Measurements from ENCODE around the gene DDX21. TPM values are rescaled to one million over a fixed set of nuclear protein-coding genes. Genes with fewer than 3 reads are reported as not detected.
"Not testable (repeated sequence)": the region's sequence is repeated elsewhere in the genome, so short reads cannot be mapped to it uniquely, and the experiment has no call there.

DDX21 gene
- total RNA-seq, 1 donor from 2014 or later: 39.9 TPM

DNA sequence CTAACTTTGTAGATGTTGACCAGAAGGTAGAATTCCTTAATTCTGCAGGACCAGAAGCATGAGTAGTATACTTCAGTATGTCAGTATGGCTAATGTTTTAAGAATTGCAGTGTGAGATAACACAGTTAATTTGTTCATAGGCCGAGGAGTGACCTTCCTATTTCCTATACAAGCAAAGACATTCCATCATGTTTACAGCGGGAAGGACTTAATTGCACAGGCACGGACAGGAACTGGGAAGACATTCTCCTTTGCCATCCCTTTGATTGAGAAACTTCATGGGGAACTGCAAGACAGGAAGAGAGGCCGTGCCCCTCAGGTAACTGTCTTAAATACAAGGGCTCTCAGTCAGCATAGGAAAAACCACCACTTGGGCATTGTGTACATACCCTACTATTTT, 7.2 kb downstream of the DDX21 start:
- H3K4me3 Mint-ChIP-seq (ENCODE audit: unreplicated experiment): no peak overlapping the region
- H3K4me1 Mint-ChIP-seq (ENCODE audit: low read depth, unreplicated experiment): no peaks in the 10 kb centered on the region
- no peaks in the 10 kb centered on the region for H3K36me3 Mint-ChIP-seq (ENCODE audit: unreplicated experiment)
- H3K9me3 Mint-ChIP-seq (ENCODE audit: unreplicated experiment): no peaks in the 10 kb centered on the region
- DNase-seq: no peak
- no peak overlapping the region for H3K27ac Mint-ChIP-seq (ENCODE audit: unreplicated experiment)
- no peak for TF ChIP-seq CTCF (IDR thresholded peaks at IDR 0.05; ENCODE audit: partially characterized antibody, unreplicated experiment)
- H3K27me3 Mint-ChIP-seq (ENCODE audit: unreplicated experiment): no peaks in the 10 kb centered on the region

DNA sequence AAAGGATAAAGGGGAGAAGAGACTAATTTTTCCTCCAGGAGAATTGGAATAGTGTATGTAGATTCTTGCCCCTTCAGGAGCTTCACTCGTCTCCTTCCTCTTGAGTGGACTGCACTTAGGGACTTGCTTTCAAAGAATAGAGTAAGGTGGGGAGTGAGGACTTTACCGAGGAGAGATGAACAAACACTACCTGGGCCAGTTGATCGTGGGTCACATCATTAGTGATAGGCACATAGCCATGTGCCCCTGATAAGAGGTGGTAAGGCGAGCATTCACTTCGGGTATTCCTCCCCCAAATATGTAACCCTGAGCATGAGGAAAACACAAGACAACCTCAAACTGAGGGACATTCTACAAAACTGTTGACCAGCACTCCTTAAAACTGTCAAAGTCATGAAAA, 18.0 kb downstream of the DDX21 start:
- no peak for DNase-seq
- Mint-ChIP-seq H3K27ac (ENCODE audit: unreplicated experiment) (no peak overlapping the region), H3K4me3 (ENCODE audit: unreplicated experiment) (no peak overlapping the region), H3K36me3 (ENCODE audit: unreplicated experiment) (no peaks in the 10 kb centered on the region), H3K9me3 (ENCODE audit: unreplicated experiment) (peaks cover 1% of the 10 kb centered on the region), H3K27me3 (ENCODE audit: unreplicated experiment) (no peaks in the 10 kb centered on the region), H3K4me1 (ENCODE audit: low read depth, unreplicated experiment) (no peaks in the 10 kb centered on the region)
- no peak for TF ChIP-seq CTCF (IDR thresholded peaks at IDR 0.05; ENCODE audit: partially characterized antibody, unreplicated experiment)

DNA sequence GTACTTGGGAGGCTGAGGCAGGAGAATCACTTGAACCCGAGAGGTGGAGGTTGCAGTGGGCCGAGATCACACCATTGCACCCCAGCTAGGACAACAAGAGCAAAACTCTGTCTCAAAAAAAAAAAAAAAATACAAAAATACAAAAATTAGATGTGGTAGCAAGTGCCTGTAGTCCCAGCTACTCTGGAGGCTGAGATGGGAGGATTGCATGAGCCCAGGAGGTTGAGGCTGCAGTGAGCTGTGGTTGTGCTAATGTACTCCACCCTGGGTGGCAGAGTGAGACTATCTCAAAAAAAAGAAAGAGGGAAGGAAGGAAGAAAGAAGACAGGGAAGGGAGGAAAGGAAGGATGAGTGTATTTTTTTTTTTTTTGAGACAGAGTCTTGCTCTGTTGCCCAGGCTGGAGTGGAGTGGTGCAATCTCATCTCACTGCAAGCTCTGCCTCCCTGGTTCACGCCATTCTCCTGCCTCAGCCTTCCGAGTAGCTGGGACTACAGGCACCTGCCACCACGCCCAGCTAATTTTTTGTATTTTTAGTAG, 20.0 kb downstream of the DDX21 start:
- H3K9me3 Mint-ChIP-seq (ENCODE audit: unreplicated experiment); H3K4me3 Mint-ChIP-seq (ENCODE audit: unreplicated experiment); H3K36me3 Mint-ChIP-seq (ENCODE audit: unreplicated experiment); H3K27ac Mint-ChIP-seq (ENCODE audit: unreplicated experiment); DNase-seq; H3K4me1 Mint-ChIP-seq (ENCODE audit: low read depth, unreplicated experiment); H3K27me3 Mint-ChIP-seq (ENCODE audit: unreplicated experiment): not testable (repeated sequence)

- not testable (repeated sequence) for H3K4me3 Mint-ChIP-seq (ENCODE audit: unreplicated experiment); H3K4me1 Mint-ChIP-seq (ENCODE audit: low read depth, unreplicated experiment); H3K27ac Mint-ChIP-seq (ENCODE audit: unreplicated experiment); H3K9me3 Mint-ChIP-seq (ENCODE audit: unreplicated experiment); H3K27me3 Mint-ChIP-seq (ENCODE audit: unreplicated experiment); H3K36me3 Mint-ChIP-seq (ENCODE audit: unreplicated experiment); DNase-seq
Measured at GRCh38 chr10:68979738-68980137, 23.8 kb downstream of the DDX21 start.

- no peaks in the 10 kb centered on the region for H3K9me3 Mint-ChIP-seq (ENCODE audit: unreplicated experiment)
- H3K27me3 Mint-ChIP-seq (ENCODE audit: unreplicated experiment): no peaks in the 10 kb centered on the region
- no peak overlapping the region for H3K27ac Mint-ChIP-seq (ENCODE audit: unreplicated experiment)
- H3K4me1 Mint-ChIP-seq (ENCODE audit: low read depth, unreplicated experiment): no peaks in the 10 kb centered on the region
- no peak overlapping the region for H3K4me3 Mint-ChIP-seq (ENCODE audit: unreplicated experiment)
- TF ChIP-seq CTCF (IDR thresholded peaks at IDR 0.05; ENCODE audit: partially characterized antibody, unreplicated experiment): no peak
- no peaks in the 10 kb centered on the region for H3K36me3 Mint-ChIP-seq (ENCODE audit: unreplicated experiment)
- no peak for DNase-seq
Measured at GRCh38 chr10:68981074-68981473, 25.1 kb downstream of the DDX21 start.

DNA sequence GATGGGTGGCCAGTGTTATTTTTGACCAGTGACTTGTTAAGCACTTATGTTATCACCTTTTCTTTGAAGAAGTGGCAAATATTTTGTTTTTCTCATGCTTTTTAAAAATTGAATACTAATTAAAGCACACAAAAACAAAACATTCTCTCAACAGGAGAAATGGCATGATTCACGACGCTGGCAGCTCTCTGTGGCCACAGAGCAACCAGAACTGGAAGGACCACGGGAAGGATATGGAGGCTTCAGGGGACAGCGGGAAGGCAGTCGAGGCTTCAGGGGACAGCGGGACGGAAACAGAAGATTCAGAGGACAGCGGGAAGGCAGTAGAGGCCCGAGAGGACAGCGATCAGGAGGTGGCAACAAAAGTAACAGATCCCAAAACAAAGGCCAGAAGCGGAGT, 26.4 kb downstream of the DDX21 start:
- H3K4me3 Mint-ChIP-seq (ENCODE audit: unreplicated experiment): no peak overlapping the region
- no peak for TF ChIP-seq CTCF (IDR thresholded peaks at IDR 0.05; ENCODE audit: partially characterized antibody, unreplicated experiment)
- no peaks in the 10 kb centered on the region for H3K27me3 Mint-ChIP-seq (ENCODE audit: unreplicated experiment)
- no peak for DNase-seq
- no peaks in the 10 kb centered on the region for H3K36me3 Mint-ChIP-seq (ENCODE audit: unreplicated experiment)
- H3K27ac Mint-ChIP-seq (ENCODE audit: unreplicated experiment): no peak overlapping the region
- H3K9me3 Mint-ChIP-seq (ENCODE audit: unreplicated experiment): no peaks in the 10 kb centered on the region
- H3K4me1 Mint-ChIP-seq (ENCODE audit: low read depth, unreplicated experiment): peaks cover 3% of the 10 kb centered on the region
